Endothelial cell of umbilical vein (primary cell): ENCODE measurements around the gene AIMP1. TPM values are rescaled to one million over a fixed set of nuclear protein-coding genes. Genes with fewer than 3 reads are reported as not detected.

Source experiments
- BruUV-seq: library from RNA; stranded (reverse); fragments of 400-500 nt; replicated peaks from 2 replicates; lab custom pipeline; 2021; lab: Mats Ljungman, UMichigan
- CTCF ChIA-PET: fragments of 300-600, 350-600 bp; sonication (Branson Sonifier 250); formaldehyde crosslinking; loops from one replicate; lab custom pipeline; 2021; ENCODE audit warnings: antibody characterized with exemption, inconsistent platforms; lab: Charles Lee
- POLR2A ChIA-PET: fragments of 300-600, 350-600 bp; sonication (Branson Sonifier 250); formaldehyde crosslinking; loops from one replicate; lab custom pipeline; 2021; ENCODE audit warnings: antibody characterized with exemption, inconsistent platforms; lab: Charles Lee
- DNase-seq: peaks from one replicate; pipeline ENCODE4 v3.0.0-alpha.2; 2011; ENCODE audit warnings: low read depth, low spot score
- FAIRE-seq: peaks from 2 replicates; lab custom pipeline; 2011; peaks lifted over from hg19 to GRCh38; lab: Jason Lieb, UNC
- H2AFZ ChIP-seq: 2 replicates; pipeline ENCODE4 v1.6.0; 2012; ENCODE audit warnings: low read depth, low read length, control low read depth, inconsistent platforms
- H3K27ac ChIP-seq: 2 replicates; pipeline ENCODE4 v1.5.1; 2011; ENCODE audit warnings: low read depth, mild to moderate bottlenecking, control low read depth, low read length, moderate library complexity; ENCODE audit not compliant: insufficient read depth
- H3K27me3 ChIP-seq, 2 experiments: 2 replicates each; pipeline versions ENCODE4 v1.6.0 to v1.6.1; 2011; ENCODE audit warnings: low read length in 2 of 2, mixed read lengths in 1 of 2; ENCODE audit not compliant: control insufficient read depth in 2 of 2, insufficient read depth in 2 of 2
- H3K36me3 ChIP-seq, 2 experiments: 2 replicates in 1 of 2; 3 replicates in 1 of 2; pipeline ENCODE4 v1.5.1; 2011; ENCODE audit warnings: low read length in 2 of 2, mild to moderate bottlenecking in 1 of 2, moderate library complexity in 1 of 2; ENCODE audit not compliant: control insufficient read depth in 2 of 2, insufficient read depth in 2 of 2; ENCODE audit errors: extremely low read depth in 1 of 2
- H3K4me1 ChIP-seq: 3 replicates; pipeline ENCODE4 v1.5.1; 2011; ENCODE audit warnings: mild to moderate bottlenecking, low read length; ENCODE audit not compliant: control insufficient read depth, insufficient read depth; ENCODE audit errors: extremely low read depth
- H3K4me2 ChIP-seq: 2 replicates; pipeline ENCODE4 v1.6.1; 2011; ENCODE audit warnings: low read length, control low read depth, mixed read lengths; ENCODE audit not compliant: insufficient read depth
- H3K4me3 ChIP-seq, 3 experiments: fragments of 200-600 bp in 1 of 3; sonication (generic), shearing (Covaris generic) in 1 of 3; replicated peaks in 1 of 3; 2 replicates each; pipeline ENCODE4 v1.5.1; 2011 to 2016; ENCODE audit warnings: control low read depth in 3 of 3, low read length in 3 of 3, mild to moderate bottlenecking in 2 of 3, inconsistent platforms in 1 of 3, low read depth in 1 of 3, moderate library complexity in 1 of 3; ENCODE audit not compliant: insufficient read depth in 1 of 3
- H3K79me2 ChIP-seq: 2 replicates; pipeline ENCODE4 v1.6.0; 2012; ENCODE audit warnings: low read length, inconsistent platforms; ENCODE audit not compliant: control insufficient read depth, insufficient read depth
- H3K9ac ChIP-seq: replicated peaks from 2 replicates; pipeline ENCODE3; 2011; ENCODE audit warnings: low read length, control low read depth; ENCODE audit not compliant: insufficient read depth; ENCODE audit errors: extremely low read depth
- H3K9me1 ChIP-seq: replicated peaks from 3 replicates; pipeline ENCODE4 v1.6.0; 2011; ENCODE audit warnings: mild to moderate bottlenecking, low read length; ENCODE audit not compliant: control insufficient read depth, insufficient read depth; ENCODE audit errors: extremely low read depth
- H3K9me3 ChIP-seq: replicated peaks from 2 replicates; pipeline ENCODE4 v1.5.1; 2012; ENCODE audit warnings: low read length, inconsistent platforms; ENCODE audit not compliant: control insufficient read depth, insufficient read depth
- H4K20me1 ChIP-seq: replicated peaks from 2 replicates; pipeline ENCODE3; 2011; ENCODE audit warnings: mild to moderate bottlenecking, low read length; ENCODE audit not compliant: control insufficient read depth, insufficient read depth; ENCODE audit errors: extremely low read depth
- CTCF ChIP-seq, 2 donors: IDR thresholded peaks; 1 replicate in 1 of 2; 2 replicates in 1 of 2; pipeline ENCODE4 v1.5.1; 2011; ENCODE audit warnings: low read length in 2 of 2, mild to moderate bottlenecking in 2 of 2, moderate library complexity in 2 of 2, control low read depth in 1 of 2, inconsistent platforms in 1 of 2, low read depth in 1 of 2; ENCODE audit not compliant: insufficient read depth in 1 of 2; ENCODE audit errors: extremely low read depth in 1 of 2
- EZH2 ChIP-seq: IDR thresholded peaks from 2 replicates; pipeline ENCODE4 v1.6.1; 2012; ENCODE audit warnings: borderline replicate concordance, low read depth, mild to moderate bottlenecking, moderate library complexity, low read length, inconsistent platforms; ENCODE audit not compliant: severe bottlenecking
- FOS ChIP-seq: IDR thresholded peaks from 2 replicates; pipeline ENCODE4 v1.6.1; 2011; ENCODE audit warnings: mild to moderate bottlenecking, low read length, moderate library complexity, borderline replicate concordance; ENCODE audit not compliant: insufficient read depth
- GATA2 ChIP-seq: IDR thresholded peaks from 2 replicates; pipeline ENCODE4 v1.7.0; 2011; ENCODE audit warnings: low read depth, mild to moderate bottlenecking, moderate library complexity, mixed read lengths, low read length; ENCODE audit not compliant: insufficient read length, insufficient read depth
- JUN ChIP-seq: IDR thresholded peaks from 2 replicates; pipeline ENCODE4 v1.6.1; 2011; ENCODE audit warnings: borderline replicate concordance, low read depth; ENCODE audit not compliant: insufficient read length, insufficient read depth
- MAX ChIP-seq: IDR thresholded peaks from 2 replicates; pipeline ENCODE4 v1.6.1; 2011; ENCODE audit not compliant: insufficient read depth, insufficient read length
- MYC ChIP-seq: IDR thresholded peaks from one replicate; pipeline ENCODE4 v1.6.1; 2011; ENCODE audit warnings: mild to moderate bottlenecking, low read depth, low read length
- POLR2A ChIP-seq: IDR thresholded peaks from 2 replicates; pipeline ENCODE4 v1.6.1; 2012; ENCODE audit warnings: low read depth, mild to moderate bottlenecking, control low read depth, low read length
- POLR2AphosphoS5 ChIP-seq: IDR thresholded peaks from 2 replicates; pipeline ENCODE4 v1.6.1; 2012; ENCODE audit warnings: low read depth, mild to moderate bottlenecking, control low read depth, low read length, moderate library complexity; ENCODE audit not compliant: insufficient read depth
- dilution Hi-C: fragments of 300-500 bp; cut with MboI; formaldehyde crosslinking; loops from one replicate; pipeline ENCODE4 v1.15.0; 2019; ENCODE audit warnings: low sequenced_read_pairs; ENCODE audit not compliant: extremely low pct_ligation_motif_present
- intact Hi-C: fragments of 100-400 bp; cut with micrococcal nuclease; formaldehyde crosslinking; loops from one replicate; pipeline ENCODE4 v1.10.0; 2022
- polyA plus RNA-seq, 4 experiments: library from polyadenylated mRNA; depleted of rRNA in 3 of 4; stranded (reverse) in 3 of 4; unstranded in 1 of 4; fragments of >200 nt; gene quantifications; 2 replicates each; pipeline versions ENCODE4 v1.2.1 to v1.2.3, GENCODE V29; 2011 to 2012; ENCODE audit warnings: missing spikeins in 1 of 4
- total RNA-seq: library from RNA; stranded (reverse); gene quantifications from 2 replicates; pipeline ENCODE4 v1.2.3, GENCODE V29; 2021

The AIMP1 gene
- total and polyA plus RNA-seq, 2 donors (not counting 3 experiments of a cell fraction or from before 2014, with no cell fraction given) = 6.4 to 42.4 TPM

- H3K9me1 ChIP-seq = no peaks in the 10 kb centered on the region
- no peaks in the 10 kb centered on the region for H4K20me1 ChIP-seq
- no TSS peak for BruUV-seq
- no peaks in the 10 kb centered on the region for H3K36me3 ChIP-seq
- H3K9ac ChIP-seq = no peak overlapping the region
- no peak overlapping the region for H3K4me3 ChIP-seq
- peaks cover 9% of the 10 kb centered on the region for H3K4me1 ChIP-seq
- no peak overlapping the region for H3K4me2 ChIP-seq
- POLR2A ChIA-PET = no interaction called here
- dilution Hi-C loops = no loop called here
- H2AFZ ChIP-seq = no peak overlapping the region
- no peak for DNase-seq
- H3K79me2 ChIP-seq = no peaks in the 10 kb centered on the region
- TF ChIP-seq POLR2AphosphoS5 (no peak), MAX (no peak), POLR2A (no peak), GATA2 (no peak), EZH2 (no peak), CTCF (IDR thresholded peaks at IDR 0.05; ENCODE audit: extremely low read depth in 1 of 2, insufficient read depth in 1 of 2, low read depth in 1 of 2, low read length in 2 of 2) (no peak), JUN (no peak), FOS (no peak), MYC (no peak)
- intact Hi-C loops = no loop called here
- H3K27me3 ChIP-seq = no peaks in the 10 kb centered on the region
- FAIRE-seq = no peak
- no peaks in the 10 kb centered on the region for H3K9me3 ChIP-seq
- CTCF ChIA-PET = interaction anchor here (1.0 to 4.3 kb wide), 13 partner anchors 8 to 527 kb away, joined by 3 to 89 read pairs (median 14); no protein-coding TSS in a partner anchor
- H3K27ac ChIP-seq = no peak overlapping the region
Observed at GRCh38 chr4:106371161-106371560, 54.8 kb downstream of the AIMP1 start.
